Kidney glomerular epithelial cell (primary cell): ENCODE measurements around the gene MTG1.
"Not testable (repeated sequence)": the region's sequence is repeated elsewhere in the genome, so short reads cannot be mapped to it uniquely, and the experiment has no call there.

ENCODE experiments used
- DNase-seq: peaks from one replicate; lab custom pipeline; 2025; lab: John Stamatoyannopoulos, UW

Gene MTG1

GRCh38 chr10:133378251-133379096 lies 15.5 kb upstream of the MTG1 start:
- DNase-seq, result no peak

DNA sequence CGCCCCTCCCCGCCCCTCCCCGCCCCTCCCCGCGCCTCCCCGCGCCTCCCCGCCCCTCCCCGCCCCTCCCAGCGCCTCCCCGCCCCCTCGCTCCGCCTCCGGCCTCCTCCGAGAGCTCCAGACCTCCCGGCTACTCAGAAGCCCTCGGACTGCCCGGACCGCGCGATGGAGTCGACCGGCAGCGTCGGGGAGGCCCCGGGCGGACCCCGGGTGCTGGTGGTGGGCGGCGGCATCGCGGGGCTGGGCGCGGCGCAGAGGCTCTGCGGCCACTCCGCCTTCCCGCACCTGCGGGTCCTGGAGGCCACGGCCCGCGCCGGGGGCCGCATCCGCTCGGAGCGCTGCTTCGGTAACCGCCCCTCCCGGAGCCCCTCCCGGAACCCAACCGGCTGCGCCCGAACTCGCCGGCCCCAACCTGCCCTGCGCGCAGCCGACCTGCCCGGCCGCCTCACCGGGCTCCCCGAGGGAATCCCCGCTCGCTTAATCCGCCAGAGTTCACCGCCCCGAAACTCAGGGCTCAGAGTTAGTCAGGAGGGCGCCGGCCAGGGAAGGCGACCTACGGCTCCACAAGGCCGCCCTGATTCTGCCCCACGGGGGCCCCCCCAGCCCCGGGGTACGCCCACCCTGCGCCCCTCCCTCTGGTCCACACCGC lies 14.7 kb upstream of the MTG1 start, which contains the start of gene PAOX:
TSS of gene PAOX (plus strand) at position 111 of the 649 bp plus-strand sequence. CDS start at position 166, 55 bp downstream.
- no peak for DNase-seq

GRCh38 chr10:133379801-133380666 lies 13.9 kb upstream of the MTG1 start:
- DNase-seq, result no peak

- no peak for DNase-seq
Measured at GRCh38 chr10:133381036-133381435, 12.9 kb upstream of the MTG1 start.

DNA sequence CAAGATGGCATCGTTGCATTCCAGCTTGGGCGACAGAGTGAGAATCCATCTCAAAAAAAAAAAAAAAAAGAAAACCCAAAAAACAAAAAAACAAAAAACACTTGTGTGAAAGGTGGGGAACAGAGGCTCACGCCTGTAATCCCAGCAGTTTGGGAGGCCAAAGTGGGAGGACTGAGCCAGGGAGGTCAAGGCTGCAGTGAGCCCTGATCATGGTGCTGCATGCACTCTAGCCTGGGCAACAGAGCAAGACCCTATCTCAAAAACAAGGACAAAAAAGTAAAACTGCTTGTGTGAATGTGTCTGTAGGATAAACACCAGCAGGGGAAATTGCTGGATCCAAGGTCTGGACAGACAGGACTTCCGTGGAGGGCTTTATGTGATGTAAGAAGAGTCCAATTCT lies 10.4 kb upstream of the MTG1 start:
- DNase-seq, result no peak

GRCh38 chr10:133384071-133384470 lies 9.9 kb upstream of the MTG1 start:
- no peak for DNase-seq

- DNase-seq, result no peak
Measured at GRCh38 chr10:133385214-133385613, 8.7 kb upstream of the MTG1 start.

DNA sequence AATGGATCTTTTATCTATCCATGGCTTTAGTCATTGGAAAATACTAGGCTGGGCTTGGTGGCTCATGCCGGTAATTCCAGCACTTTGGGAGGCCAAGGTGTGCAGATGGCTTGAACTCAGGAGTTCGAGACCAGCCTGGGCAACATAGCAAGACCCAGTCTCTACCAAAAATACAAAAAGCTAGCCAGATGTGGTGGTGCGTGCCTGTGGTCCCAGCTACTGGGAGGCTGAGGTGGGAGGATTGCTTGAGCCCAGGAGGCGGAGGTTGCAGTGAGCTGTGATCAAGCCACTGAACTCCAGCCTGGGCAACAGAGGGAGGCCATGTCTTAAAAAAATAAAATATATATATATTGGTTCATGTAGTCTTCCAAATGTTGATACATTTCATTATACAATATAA lies 7.0 kb upstream of the MTG1 start:
- DNase-seq, result not testable (repeated sequence)

- no peak for DNase-seq
Measured at GRCh38 chr10:133388236-133388972, 5.6 kb upstream of the MTG1 start.

DNA sequence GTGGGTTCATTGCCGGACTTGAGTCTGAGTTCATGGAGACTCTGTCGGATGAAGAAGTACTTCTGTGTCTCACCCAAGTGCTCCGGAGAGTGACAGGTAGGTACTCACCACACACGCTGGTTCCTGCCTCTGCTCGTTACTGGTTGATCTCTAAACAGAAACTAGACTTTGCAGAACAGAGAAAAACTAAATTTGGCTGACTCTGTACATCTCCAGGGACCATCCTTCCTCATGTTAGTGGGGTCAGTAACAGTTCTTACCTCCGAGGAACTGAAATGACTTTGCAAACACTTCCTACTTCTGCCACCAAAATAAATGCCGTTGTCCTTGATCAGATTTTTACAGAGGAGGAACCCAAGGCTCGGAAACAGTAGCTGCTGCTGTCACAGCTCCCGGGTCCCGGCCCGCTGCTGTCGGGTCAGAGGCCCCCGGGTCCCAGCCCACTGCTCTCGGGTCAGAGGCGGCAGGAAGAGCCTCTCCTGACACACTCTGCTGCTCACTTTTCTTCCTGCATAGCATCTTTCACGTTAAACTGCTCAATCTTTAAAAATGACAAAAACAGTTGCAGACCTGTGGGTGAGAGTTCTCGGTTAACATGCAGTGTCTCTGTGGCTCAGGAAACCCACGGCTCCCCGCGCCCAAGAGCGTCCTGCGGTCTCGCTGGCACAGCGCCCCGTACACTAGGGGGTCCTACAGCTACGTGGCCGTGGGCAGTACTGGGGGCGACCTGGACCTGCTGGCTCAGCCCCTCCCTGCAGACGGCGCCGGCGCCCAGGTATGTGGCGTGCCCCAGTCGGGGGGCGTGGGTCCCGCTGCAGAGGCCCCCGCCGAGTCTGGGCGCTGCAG lies 4.8 kb upstream of the MTG1 start:
- no peak for DNase-seq

DNA sequence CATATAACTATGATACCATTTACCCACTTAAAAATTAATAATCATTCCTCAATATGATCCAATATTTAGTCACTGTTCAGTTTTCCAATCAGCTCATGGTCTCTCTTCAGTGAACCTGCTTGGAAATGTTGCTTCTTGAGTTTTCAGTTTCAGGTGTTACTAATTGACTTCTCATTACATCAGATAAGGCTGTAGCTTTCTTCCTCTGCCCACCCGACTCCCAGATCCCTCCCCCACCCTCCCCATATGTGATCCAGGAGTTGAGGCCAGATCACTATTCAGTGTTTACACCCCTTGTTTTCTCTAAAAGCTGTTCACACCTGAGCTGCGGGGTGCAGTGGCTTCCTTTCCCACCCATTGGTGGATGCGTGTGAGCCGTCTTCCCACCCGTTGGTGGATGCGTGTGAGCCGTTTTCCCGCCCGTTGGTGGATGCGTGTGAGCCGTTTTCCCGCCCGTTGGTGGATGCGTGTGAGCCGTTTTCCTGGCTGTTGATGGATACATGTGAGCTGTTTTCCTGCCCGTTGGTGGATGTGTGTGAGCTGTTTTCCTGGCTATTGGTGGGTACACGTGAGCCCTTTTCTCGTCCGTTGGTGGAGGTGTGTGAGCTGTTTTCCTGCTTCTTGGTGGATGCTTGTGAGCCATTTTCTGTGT lies 3.2 kb upstream of the MTG1 start:
- DNase-seq, result no peak

- DNase-seq, result no peak
Measured at GRCh38 chr10:133391249-133391635, 2.7 kb upstream of the MTG1 start.

DNA sequence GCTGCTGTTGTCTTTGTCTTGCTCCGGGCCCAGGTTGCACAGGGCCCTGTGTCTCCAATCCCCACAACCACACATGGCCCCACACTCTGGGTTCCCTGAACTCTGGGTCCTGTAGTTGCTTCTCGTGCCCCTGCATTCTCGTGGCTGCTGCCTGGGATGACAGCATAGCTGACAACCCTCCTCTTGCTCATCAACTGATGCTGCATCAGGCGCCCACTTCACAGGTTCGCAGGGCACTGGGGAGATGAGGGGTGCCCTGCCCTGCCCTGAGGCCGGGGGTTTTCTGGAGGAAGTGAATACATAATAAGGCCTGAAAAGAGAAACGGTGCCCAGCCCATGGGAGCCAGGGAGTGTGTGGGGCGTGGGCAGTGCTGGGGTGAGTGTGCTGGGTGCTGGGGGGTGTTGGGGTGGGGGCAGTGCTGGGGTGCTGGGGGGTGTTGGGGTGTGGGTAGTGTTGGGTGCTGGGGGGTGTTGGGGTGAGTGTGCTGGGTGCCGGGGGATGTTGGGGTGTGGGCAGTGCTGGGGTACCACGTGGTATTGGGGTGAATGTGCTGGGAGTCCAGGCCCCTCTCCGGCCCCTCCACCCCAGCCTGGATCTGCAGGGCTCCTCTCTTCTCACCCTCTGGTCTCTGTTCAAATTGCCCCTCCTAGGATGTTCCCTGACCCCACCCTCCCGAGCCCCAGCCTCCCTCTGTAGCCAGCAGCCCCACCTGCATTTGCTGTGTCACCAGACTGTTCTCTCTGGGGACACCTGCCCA lies 2.0 kb upstream of the MTG1 start:
- DNase-seq, result no peak

DNA sequence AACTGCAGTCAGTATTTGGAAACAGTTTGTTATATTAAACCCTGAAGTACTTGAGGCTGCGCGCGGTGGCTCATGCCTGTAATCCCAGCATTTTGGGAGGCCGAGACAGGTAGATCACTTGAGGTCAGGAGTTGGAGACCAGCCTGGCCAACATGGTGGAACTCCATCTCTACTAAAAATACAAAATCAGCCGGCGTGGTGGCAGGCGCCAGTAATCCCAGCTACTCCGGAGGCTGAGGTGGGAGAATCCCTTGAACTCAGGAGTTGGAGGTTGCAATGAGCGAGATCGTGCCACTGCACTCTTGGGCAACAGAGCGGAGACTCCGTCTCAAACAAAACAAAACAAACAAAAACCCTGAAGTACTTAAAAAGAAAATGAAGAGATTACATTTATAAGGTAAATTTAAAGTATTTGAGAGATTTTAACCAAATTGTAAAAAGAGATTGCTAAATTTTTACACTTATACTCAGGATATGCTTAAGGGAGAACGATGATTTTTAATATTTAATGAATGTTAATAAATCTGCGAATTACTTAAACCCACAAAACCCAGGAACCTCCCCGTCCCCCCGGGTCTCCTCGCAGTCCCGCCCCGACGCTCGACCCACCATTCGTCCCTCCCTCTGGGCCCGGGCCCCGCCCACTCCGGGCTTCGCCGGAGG lies 425 bp upstream of the MTG1 start:
- DNase-seq, result peak; percentile 39

GRCh38 chr10:133394801-133395221 lies 854 bp downstream of the MTG1 start:
- no peak for DNase-seq

GRCh38 chr10:133396035-133396624 lies 2.2 kb downstream of the MTG1 start:
- no peak for DNase-seq

DNA sequence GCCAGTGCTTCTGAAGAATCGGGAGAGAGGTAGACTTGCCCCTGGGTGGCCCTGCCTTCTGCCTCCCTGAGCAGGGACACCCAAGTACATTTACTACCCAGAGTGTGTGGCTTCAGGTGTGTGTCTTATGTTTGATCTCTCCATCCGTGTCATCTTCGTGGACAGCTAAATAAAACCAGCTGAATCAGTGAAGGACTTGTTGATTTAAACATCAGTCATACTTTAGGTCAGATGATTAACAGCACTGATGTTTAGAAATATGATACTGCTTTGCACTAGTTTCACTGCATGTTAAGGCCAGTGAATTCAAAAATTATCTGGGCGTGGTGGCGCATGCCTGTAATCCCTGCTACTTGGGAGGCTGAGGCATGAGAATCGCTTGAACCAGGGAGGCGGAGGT lies 4.0 kb downstream of the MTG1 start:
- no peak for DNase-seq

GRCh38 chr10:133399123-133399601 lies 5.2 kb downstream of the MTG1 start:
- no peak for DNase-seq
